GM06990 (cell line): ENCODE results near the gene ESX1.
A peak's percentile ranks its signal among the peaks of the same experiment; 100 is the strongest.

Source experiments
- DNase-seq: peaks from one replicate; pipeline ENCODE4 v3.0.0-alpha.2; 2011; ENCODE audit not compliant: insufficient read length; ENCODE audit errors: extremely low read depth
- H3K27me3 ChIP-seq: replicated peaks from 2 replicates; pipeline ENCODE4 v1.6.0; 2011; ENCODE audit warnings: low read length; ENCODE audit not compliant: control insufficient read depth, insufficient read depth
- H3K36me3 ChIP-seq: 2 replicates; pipeline ENCODE4 v1.5.1; 2011; ENCODE audit warnings: low read length; ENCODE audit not compliant: control insufficient read depth, insufficient read depth
- H3K4me3 ChIP-seq: replicated peaks from 2 replicates; pipeline ENCODE4 v1.5.1; 2011; ENCODE audit warnings: low read depth, mild to moderate bottlenecking, control low read depth, low read length
- TF ChIP-seq, protein P1 (sequence below): IDR thresholded peaks from 2 replicates; pipeline ENCODE4 v1.5.1; 2011; ENCODE audit warnings: low read length, control low read depth, mild to moderate bottlenecking, inconsistent platforms; ENCODE audit not compliant: insufficient read depth, poor library complexity, severe bottlenecking

Gene ESX1

GRCh38 chrX:104284507-104284906 lies 29.8 kb upstream of the ESX1 start:
- no peak overlapping the region for H3K4me3 ChIP-seq
- TF ChIP-seq, protein P1, sequence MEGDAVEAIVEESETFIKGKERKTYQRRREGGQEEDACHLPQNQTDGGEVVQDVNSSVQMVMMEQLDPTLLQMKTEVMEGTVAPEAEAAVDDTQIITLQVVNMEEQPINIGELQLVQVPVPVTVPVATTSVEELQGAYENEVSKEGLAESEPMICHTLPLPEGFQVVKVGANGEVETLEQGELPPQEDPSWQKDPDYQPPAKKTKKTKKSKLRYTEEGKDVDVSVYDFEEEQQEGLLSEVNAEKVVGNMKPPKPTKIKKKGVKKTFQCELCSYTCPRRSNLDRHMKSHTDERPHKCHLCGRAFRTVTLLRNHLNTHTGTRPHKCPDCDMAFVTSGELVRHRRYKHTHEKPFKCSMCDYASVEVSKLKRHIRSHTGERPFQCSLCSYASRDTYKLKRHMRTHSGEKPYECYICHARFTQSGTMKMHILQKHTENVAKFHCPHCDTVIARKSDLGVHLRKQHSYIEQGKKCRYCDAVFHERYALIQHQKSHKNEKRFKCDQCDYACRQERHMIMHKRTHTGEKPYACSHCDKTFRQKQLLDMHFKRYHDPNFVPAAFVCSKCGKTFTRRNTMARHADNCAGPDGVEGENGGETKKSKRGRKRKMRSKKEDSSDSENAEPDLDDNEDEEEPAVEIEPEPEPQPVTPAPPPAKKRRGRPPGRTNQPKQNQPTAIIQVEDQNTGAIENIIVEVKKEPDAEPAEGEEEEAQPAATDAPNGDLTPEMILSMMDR = no peak

DNA sequence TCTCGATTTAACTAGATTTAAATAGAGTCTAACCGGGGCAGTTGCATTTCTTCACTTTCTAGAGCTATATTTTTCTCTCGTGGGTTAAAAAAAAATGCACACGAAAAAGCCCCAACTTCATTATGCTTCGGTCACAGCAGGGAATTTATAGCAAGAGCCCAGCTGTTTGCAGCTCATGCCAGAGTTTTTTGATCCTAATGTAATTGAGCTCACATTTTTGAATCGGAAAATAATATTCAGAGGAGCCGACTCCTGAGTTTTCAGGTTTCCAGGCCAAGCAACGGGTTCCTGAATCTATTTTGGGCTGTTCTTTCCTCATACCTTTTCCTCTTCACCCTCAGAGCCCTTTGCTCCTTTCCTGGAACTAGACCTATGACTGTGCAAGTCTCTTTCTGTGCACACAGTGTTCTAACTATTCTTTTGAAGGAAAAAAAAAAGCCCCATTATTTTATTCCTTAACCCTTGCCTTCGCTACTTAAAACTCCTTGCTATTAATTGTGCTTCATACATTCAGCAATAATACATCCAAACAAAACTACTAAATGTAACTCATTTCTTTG lies 27.5 kb upstream of the ESX1 start:
- no peak for DNase-seq

More at GRCh38 chrX:104284507-104284906, 29.8 kb upstream of the ESX1 start:
- no peaks in the 10 kb centered on the region for H3K36me3 ChIP-seq
- DNase-seq = no peak
- H3K27me3 ChIP-seq = no peaks in the 10 kb centered on the region

GRCh38 chrX:104281564-104281963 lies 26.8 kb upstream of the ESX1 start:
- no peaks in the 10 kb centered on the region for H3K27me3 ChIP-seq
- no peaks in the 10 kb centered on the region for H3K36me3 ChIP-seq
- DNase-seq = no peak
- H3K4me3 ChIP-seq = no peak overlapping the region
- TF ChIP-seq, protein P1 = no peak

More for the DNA sequence above, 27.5 kb upstream of the ESX1 start:
- H3K4me3 ChIP-seq = no peak overlapping the region
- H3K36me3 ChIP-seq = no peaks in the 10 kb centered on the region
- TF ChIP-seq, protein P1 = no peak
- no peaks in the 10 kb centered on the region for H3K27me3 ChIP-seq

DNA sequence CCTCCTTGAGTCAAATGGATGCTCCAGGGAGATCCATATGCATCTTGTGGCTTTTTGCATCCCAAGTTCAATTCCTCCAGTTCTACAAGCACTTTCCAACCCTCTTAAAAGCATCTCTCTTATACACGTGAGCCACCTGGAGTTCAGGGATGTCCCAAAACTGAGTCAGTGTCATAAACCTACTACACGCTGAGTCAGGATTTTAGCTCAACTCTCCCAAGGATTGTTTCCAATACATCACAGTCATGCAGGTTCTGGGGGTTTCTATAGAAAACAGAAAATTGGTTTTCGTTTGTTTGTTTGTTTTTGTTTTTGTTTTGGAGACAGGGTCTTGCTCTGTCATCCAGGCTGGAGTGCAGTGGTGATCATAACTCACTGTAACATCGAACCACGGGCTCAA lies 25.9 kb upstream of the ESX1 start:
- Histone ChIP-seq H3K36me3 (no peaks in the 10 kb centered on the region), H3K4me3 (no peak overlapping the region), H3K27me3 (no peaks in the 10 kb centered on the region)
- TF ChIP-seq, protein P1 = no peak
- no peak for DNase-seq

DNA sequence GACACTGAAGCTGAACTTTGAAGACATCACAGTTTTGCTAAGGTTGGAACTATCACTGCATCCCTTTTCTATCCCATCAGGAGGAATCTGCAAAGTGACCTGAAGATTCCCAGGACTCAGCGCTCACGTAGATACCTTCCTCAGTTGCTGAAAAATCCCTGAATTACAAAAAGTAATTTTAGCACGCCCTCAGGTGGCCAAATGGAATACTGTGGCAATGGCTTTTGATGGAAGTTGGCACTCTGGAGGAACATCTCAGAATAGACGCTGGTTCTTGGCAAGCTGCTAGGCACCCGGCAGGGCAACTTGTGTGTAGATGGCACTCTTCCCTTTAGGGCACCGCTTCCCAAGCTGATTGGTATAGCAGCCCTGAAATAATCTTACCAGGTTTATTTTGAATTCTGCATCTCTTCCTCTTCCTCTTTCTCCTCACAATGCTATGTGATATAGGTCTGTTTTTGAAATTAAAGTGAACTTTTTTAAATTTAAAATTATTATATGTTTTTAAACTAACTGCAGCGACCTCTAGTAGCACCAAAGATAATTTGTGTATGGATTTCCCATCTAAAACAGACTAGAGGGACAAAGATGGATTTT lies 16.3 kb upstream of the ESX1 start:
- Histone ChIP-seq H3K36me3 (no peaks in the 10 kb centered on the region), H3K4me3 (no peak overlapping the region), H3K27me3 (no peaks in the 10 kb centered on the region)
- no peak for DNase-seq
- TF ChIP-seq, protein P1 = peak; percentile 65
